Activated CD4-positive, alpha-beta T cell treated with anti-CD3 and anti-CD28 coated beads for 48 hours (primary cell): Measurements from ENCODE around the gene AKAP9.
"Not testable (repeated sequence)": the region's sequence is repeated elsewhere in the genome, so short reads cannot be mapped to it uniquely, and the experiment has no call there.

ENCODE experiments used
- DNase-seq: peaks from one replicate; pipeline ENCODE4 v3.0.0-alpha.2; 2020

The AKAP9 gene

GRCh38 chr7:92137557-92137956, 196.9 kb downstream of the AKAP9 start:
- DNase-seq, result no peak

- DNase-seq, result no peak
Observed at GRCh38 chr7:92141161-92141560, 200.5 kb downstream of the AKAP9 start.

DNA sequence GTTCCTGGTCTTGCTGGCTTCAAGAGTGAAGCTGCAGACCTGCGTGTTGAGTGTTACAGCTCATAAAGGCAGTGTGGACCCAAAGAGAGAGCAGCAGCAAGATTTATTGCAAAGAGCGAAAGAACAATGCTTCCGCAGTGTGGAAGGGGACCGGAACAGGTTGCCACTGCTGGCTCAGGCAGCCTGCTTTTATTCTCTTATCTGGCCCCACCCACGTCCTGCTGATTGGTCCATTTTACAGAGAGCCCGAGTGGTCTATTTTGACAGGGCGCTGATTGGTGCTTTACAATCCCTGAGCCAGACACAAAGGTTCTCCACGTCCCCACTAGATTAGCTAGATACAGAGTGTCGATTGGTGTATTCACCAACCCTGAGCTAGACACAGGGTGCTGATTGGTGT, 202.1 kb downstream of the AKAP9 start:
- DNase-seq, result not testable (repeated sequence)

DNA sequence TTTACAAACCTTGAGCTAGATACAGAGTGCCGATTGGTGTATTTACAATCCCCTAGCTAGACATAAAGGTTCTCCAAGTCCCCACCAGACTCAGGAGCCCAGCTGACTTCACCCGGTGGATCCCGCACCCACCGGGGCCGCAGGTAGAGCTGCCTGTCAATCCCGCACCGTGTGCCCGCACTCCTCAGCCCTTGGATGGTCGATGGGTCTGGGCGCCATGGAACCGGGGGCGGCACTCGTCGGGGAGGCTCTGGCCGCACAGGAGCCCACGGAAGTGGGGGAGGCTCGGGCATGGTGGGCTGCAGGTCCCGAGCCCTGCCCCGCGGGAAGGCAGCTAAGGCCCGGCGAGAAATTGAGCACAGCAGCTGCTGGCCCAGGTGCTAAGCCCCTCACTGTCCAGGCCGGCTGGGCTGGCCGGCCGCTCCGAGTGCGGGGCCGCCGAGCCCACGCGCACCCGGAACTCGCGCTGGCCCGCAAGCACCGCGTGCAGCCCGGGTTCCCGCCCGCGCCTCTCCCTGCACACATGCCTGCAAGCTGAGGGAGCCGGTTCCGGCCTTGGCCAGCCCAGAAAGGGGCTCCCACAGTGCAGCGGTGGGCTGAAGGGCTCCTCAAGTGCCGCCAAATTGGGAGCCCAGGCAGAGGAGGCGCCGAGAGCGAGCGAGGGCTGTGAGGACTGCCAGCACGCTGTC, 202.7 kb downstream of the AKAP9 start:
- DNase-seq, result not testable (repeated sequence)

GRCh38 chr7:92149736-92150239, 209.1 kb downstream of the AKAP9 start:
- no peak for DNase-seq

DNA sequence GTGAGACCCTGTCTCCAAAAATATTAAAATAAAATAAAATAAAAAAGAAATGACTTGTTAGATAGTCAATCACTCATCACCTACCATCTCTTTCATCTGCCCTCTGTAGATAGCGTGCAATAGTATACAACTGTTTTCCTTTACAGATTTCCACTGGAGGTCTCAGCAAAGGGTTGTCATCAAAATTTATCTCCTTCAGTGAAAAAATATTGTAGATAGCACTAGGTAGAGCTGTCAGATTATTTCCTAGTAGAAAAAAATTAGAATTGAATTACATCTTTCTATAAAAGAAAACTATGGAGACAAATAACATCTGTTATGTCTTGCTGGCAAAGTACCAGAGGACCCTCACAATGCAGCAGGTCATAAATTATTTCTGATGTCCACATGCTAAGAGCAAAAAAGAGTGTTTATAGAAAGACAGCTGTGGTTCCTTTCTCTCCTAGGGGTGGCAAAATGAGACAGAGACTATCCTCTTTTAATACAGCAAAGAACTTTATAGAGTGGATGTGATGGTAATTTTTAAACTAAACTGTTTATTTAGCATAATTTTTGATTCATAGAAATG, 209.9 kb downstream of the AKAP9 start:
- DNase-seq, result no peak

DNA sequence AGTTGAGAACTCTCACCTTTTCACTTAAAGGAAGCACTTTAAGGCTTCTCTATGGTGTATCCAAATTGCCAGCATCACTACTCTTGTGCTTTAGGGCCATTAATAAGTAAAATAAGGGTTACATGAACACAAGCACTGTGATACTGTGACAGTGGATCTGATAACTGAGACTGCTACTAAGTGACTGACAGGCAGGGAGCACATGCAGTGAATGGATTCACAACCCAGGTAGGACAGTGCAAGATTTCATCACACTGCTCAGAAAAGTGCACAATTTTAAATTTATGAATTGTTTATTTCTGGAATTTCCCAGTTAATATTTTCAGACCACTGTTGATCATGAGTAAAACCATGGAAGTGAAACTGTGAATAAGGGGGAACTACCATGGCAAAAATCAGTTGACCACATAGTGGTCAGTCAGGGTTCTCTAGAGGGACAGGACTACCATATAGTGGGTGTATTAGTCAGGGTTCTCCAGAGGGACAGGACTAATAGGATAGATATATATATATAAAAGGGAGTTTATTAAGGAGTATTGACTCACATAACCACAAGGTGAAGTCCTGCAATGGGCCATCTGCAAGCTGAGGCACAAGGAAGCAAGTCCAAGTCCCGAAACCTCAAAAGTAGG, 214.6 kb downstream of the AKAP9 start:
- no peak for DNase-seq

- no peak for DNase-seq
Observed at GRCh38 chr7:92156990-92157389, 216.3 kb downstream of the AKAP9 start.

DNA sequence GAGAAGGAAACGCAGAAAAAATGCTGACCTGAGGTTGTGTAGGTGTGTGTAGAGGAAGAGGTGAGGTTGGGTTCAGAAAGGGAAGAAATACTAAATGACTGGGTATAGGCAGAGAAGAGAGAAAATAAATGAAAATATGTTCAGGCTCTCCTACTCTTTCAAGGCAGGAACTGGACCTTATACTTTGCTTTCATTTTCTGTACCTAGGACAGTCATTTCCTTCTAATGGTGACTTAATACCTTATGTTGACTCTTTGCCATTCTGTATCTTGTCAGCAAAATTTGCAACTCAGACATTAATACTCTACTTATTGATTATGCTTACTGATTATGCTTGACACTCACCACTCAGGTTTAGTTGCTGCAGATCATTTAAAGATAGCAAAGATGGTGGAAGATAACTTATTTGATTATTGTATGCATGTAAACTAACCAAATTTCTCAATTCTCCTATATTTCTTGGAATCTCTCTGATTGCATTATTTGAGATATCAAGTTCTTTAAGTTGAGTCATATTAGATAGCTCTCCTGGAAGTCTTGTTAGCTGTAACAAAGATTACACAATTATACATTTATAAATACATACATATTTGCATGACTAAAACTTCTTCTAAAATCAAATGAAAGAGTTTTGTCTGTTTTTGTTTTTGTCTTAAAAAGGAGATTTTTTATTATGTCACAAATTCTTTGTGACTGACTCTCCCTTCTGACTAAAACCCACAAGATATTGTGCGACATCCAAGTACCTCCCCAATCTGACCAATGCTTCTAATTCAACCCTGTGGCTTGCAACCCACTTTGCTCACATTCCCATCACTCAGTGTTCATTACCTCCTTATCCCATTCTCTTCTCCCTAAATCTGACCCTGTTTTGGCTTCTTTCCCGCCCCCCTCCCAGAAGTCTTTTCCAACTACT, 218.3 kb downstream of the AKAP9 start:
- DNase-seq, result no peak
